SK-N-SH (cell line): ENCODE results near the gene ERC1. TPM values are rescaled to one million over a fixed set of nuclear protein-coding genes. Genes with fewer than 3 reads are reported as not detected.

ENCODE experiments used
- CTCF ChIA-PET: fragments of 300-600, 350-600 bp; formaldehyde crosslinking; extraction: SDS; loops from one replicate; lab custom pipeline; 2021; lab: Yijun Ruan, JAX
- POLR2A ChIA-PET: fragments of 350-600 bp; sonication (Branson Sonifier 250); formaldehyde crosslinking; extraction: SDS; loops from one replicate; lab custom pipeline; 2020; ENCODE audit warnings: antibody characterized with exemption, inconsistent platforms; lab: Yijun Ruan, JAX
- DNase-seq: peaks from one replicate; pipeline ENCODE4 v3.0.0; 2012
- H2AFZ ChIP-seq: fragments of 200-600 bp; sonication (generic); 2 replicates; pipeline ENCODE4 v1.8.1; 2016; ENCODE audit warnings: antibody characterized with exemption, mild to moderate bottlenecking, low read depth
- H3F3A ChIP-seq: fragments of 200-600 bp; sonication (generic); replicated peaks from 2 replicates; pipeline ENCODE3; 2016; ENCODE audit warnings: antibody characterized with exemption, mild to moderate bottlenecking; ENCODE audit not compliant: insufficient read depth
- H3K27ac ChIP-seq, 2 experiments: fragments of 200-500 bp in 1 of 2; fragments of 200-600 bp in 1 of 2; sonication (Bioruptor generic) in 1 of 2; sonication (generic), shearing (Covaris generic) in 1 of 2; 2 replicates each; pipeline versions ENCODE4 v1.5.1 to v1.6.1; 2014 to 2016; ENCODE audit warnings: low read depth in 2 of 2, inconsistent platforms in 1 of 2, low read length in 1 of 2, mild to moderate bottlenecking in 1 of 2, mixed read lengths in 1 of 2
- H3K27me3 ChIP-seq: fragments of 200-600 bp; sonication (generic), shearing (Covaris generic); 2 replicates; pipeline ENCODE4 v1.6.1; 2016; ENCODE audit warnings: mixed run types; ENCODE audit not compliant: insufficient read depth
- H3K36me3 ChIP-seq, 2 experiments: fragments of 200-500 bp in 1 of 2; fragments of 200-600 bp in 1 of 2; sonication (Bioruptor generic) in 1 of 2; sonication (generic) in 1 of 2; replicated peaks in 1 of 2; 2 replicates each; pipeline versions ENCODE3 to v1.5.1; 2014 to 2016; ENCODE audit warnings: low read length in 1 of 2, mild to moderate bottlenecking in 1 of 2; ENCODE audit not compliant: insufficient read depth in 2 of 2, control insufficient read depth in 1 of 2
- H3K4me1 ChIP-seq, 2 experiments: fragments of 200-500 bp in 1 of 2; fragments of 200-600 bp in 1 of 2; sonication (Bioruptor generic) in 1 of 2; sonication (generic), shearing (Covaris generic) in 1 of 2; 2 replicates each; pipeline versions ENCODE4 v1.5.1 to v1.6.1; 2014 to 2016; ENCODE audit warnings: low read depth in 1 of 2, low read length in 1 of 2, mixed run types in 1 of 2; ENCODE audit not compliant: insufficient read depth in 2 of 2, control insufficient read depth in 1 of 2
- H3K4me2 ChIP-seq: fragments of 200-600 bp; sonication (generic), shearing (Covaris generic); 2 replicates; pipeline ENCODE4 v1.6.1; 2017; ENCODE audit warnings: mixed run types
- H3K4me3 ChIP-seq, 2 experiments: fragments of 200-500 bp in 1 of 2; fragments of 200-600 bp in 1 of 2; sonication (Bioruptor generic) in 1 of 2; sonication (generic), shearing (Covaris generic) in 1 of 2; 2 replicates each; pipeline versions ENCODE4 v1.5.1 to v1.8.1; 2014 to 2016; ENCODE audit warnings: low read depth in 2 of 2, inconsistent platforms in 1 of 2, low read length in 1 of 2, mild to moderate bottlenecking in 1 of 2, mixed read lengths in 1 of 2, moderate library complexity in 1 of 2
- H3K79me2 ChIP-seq: fragments of 200-600 bp; sonication (generic); 2 replicates; pipeline ENCODE4 v1.8.1; 2017; ENCODE audit warnings: mild to moderate bottlenecking; ENCODE audit not compliant: insufficient read depth
- H3K9ac ChIP-seq: fragments of 200-600 bp; sonication (generic); 2 replicates; pipeline ENCODE4 v1.6.1; 2017; ENCODE audit warnings: mixed run types
- H3K9me2 ChIP-seq: fragments of 200-600 bp; sonication (generic); 2 replicates; pipeline ENCODE4 v1.6.1; 2017; ENCODE audit warnings: mixed run types
- H3K9me3 ChIP-seq: fragments of 200-600 bp; sonication (generic); 2 replicates; pipeline ENCODE4 v1.6.1; 2017; ENCODE audit warnings: mixed run types, mild to moderate bottlenecking, moderate library complexity
- H4K20me1 ChIP-seq: fragments of 200-600 bp; sonication (generic); 2 replicates; pipeline ENCODE4 v1.6.1; 2017; ENCODE audit warnings: mild to moderate bottlenecking, mixed run types; ENCODE audit not compliant: insufficient read depth
- CHD2 ChIP-seq: fragments of 150-350 bp; IDR thresholded peaks from 2 replicates; pipeline ENCODE4 v1.6.1; 2018; ENCODE audit warnings: low read length; ENCODE audit not compliant: partially characterized antibody
- EP300 ChIP-seq, 2 experiments: IDR thresholded peaks; 2 replicates each; pipeline versions ENCODE4 v1.4.0 to v1.6.1; 2012; ENCODE audit warnings: borderline replicate concordance in 1 of 2, low read depth in 1 of 2, low read length in 1 of 2
- EZH2phosphoT487 ChIP-seq: fragments of 200-600 bp; sonication (generic); IDR thresholded peaks from 2 replicates; pipeline ENCODE4 v1.6.1; 2017; ENCODE audit warnings: low read depth, mixed run types, mild to moderate bottlenecking, antibody characterized with exemption, moderate library complexity, borderline replicate concordance
- FOSL2 ChIP-seq: IDR thresholded peaks from 2 replicates; pipeline ENCODE4 v1.4.0; 2012; ENCODE audit warnings: low read depth, mild to moderate bottlenecking, moderate library complexity, borderline replicate concordance
- GATA2 ChIP-seq: sonication (generic); formaldehyde crosslinking; IDR thresholded peaks from 2 replicates; pipeline ENCODE4 v1.5.0; 2020; ENCODE audit warnings: mild to moderate bottlenecking, missing genetic modification reagents
- JUND ChIP-seq: IDR thresholded peaks from 2 replicates; pipeline ENCODE4 v1.4.0; 2012
- MXI1 ChIP-seq: IDR thresholded peaks from 2 replicates; pipeline ENCODE4 v1.6.1; 2012; ENCODE audit warnings: mild to moderate bottlenecking, low read depth, low read length, improper control_type of control experiment
- NFIC ChIP-seq: IDR thresholded peaks from 2 replicates; pipeline ENCODE4 v1.4.0; 2012; ENCODE audit warnings: borderline replicate concordance
- NRF1 ChIP-seq: IDR thresholded peaks from 2 replicates; pipeline ENCODE4 v1.6.1; 2012; ENCODE audit warnings: low read depth, mild to moderate bottlenecking, low read length
- POLR2AphosphoS5 ChIP-seq: IDR thresholded peaks from 2 replicates; pipeline ENCODE4 v1.6.1; 2012; ENCODE audit warnings: low read depth, low read length
- RAD21 ChIP-seq: IDR thresholded peaks from 2 replicates; pipeline ENCODE4 v1.6.1; 2012; ENCODE audit warnings: mild to moderate bottlenecking, low read length
- RFX5 ChIP-seq: IDR thresholded peaks from 2 replicates; pipeline ENCODE4 v1.6.1; 2012; ENCODE audit warnings: mild to moderate bottlenecking, improper control_type of control experiment, low read length
- RXRA ChIP-seq: IDR thresholded peaks from 2 replicates; pipeline ENCODE4 v1.4.0; 2012; ENCODE audit warnings: low read depth, mild to moderate bottlenecking, borderline replicate concordance
- SIN3A ChIP-seq: IDR thresholded peaks from 2 replicates; pipeline ENCODE4 v1.6.1; 2012; ENCODE audit warnings: low read depth, mild to moderate bottlenecking, low read length, moderate library complexity, borderline replicate concordance
- TAF1 ChIP-seq: IDR thresholded peaks from 2 replicates; pipeline ENCODE4 v1.6.1; 2012; ENCODE audit warnings: low read depth, mild to moderate bottlenecking, low read length, moderate library complexity, borderline replicate concordance
- TCF12 ChIP-seq: IDR thresholded peaks from 2 replicates; pipeline ENCODE4 v1.4.0; 2012
- YY1 ChIP-seq: IDR thresholded peaks from 2 replicates; pipeline ENCODE4 v1.4.0; 2012; ENCODE audit warnings: low read depth, mild to moderate bottlenecking
- WGBS: methylation state at CpG from one replicate; pipeline ENCODE4 v1.1.6; 2017; ENCODE audit warnings: low lambda C conversion rate; 5-methylcytosine and 5-hydroxymethylcytosine counted together
- polyA plus RNA-seq, 3 experiments: library from polyadenylated mRNA; depleted of rRNA; stranded (reverse); fragments of >200 nt; gene quantifications; 2 replicates each; pipeline ENCODE4 v1.2.3, GENCODE V29; 2012
- TF ChIP-seq, protein P1 (sequence below): IDR thresholded peaks from 2 replicates; pipeline ENCODE4 v1.4.0; 2012; ENCODE audit warnings: low read depth
- TF ChIP-seq, protein P2 (sequence below): IDR thresholded peaks from 2 replicates; pipeline ENCODE4; 2012
- TF ChIP-seq, protein P3 (sequence below): fragments of 200-600 bp; sonication (generic); IDR thresholded peaks from 2 replicates; pipeline ENCODE4 v1.6.1; 2017; ENCODE audit warnings: antibody characterized with exemption, mild to moderate bottlenecking, moderate library complexity
- TF ChIP-seq, protein P4 (sequence below): fragments of 150-350 bp; IDR thresholded peaks from 2 replicates; pipeline ENCODE4 v1.6.1; 2017; ENCODE audit warnings: antibody characterized with exemption, low read length, low read depth, borderline replicate concordance
- TF ChIP-seq, protein P5 (sequence below): IDR thresholded peaks from 2 replicates; pipeline ENCODE4 v1.6.1; 2012; ENCODE audit warnings: mild to moderate bottlenecking, low read depth, low read length, moderate library complexity

The ERC1 gene
- polyA plus RNA-seq, 1 of the 3 experiments (the other 2 are of a cell fraction) = 7.5 TPM

DNA sequence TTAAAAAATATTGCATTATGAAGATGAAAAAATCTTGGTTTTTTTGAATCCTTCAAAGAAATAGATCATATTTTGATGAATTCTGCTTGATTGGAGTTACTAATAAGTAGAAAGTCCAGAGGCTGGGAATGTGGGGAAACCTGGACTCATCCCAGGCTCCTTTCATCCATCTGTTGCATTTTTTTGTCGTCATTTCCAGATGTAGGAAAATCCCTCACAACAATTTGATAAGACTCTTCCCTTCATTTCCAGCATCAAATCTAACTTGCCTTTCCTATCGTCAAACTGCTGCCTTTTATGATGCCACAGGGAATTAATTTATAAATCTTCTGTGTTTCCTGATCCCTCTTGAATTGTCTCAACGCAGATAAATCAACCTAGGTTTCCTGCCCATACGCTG is 391.8 kb downstream of the ERC1 start:
- 80% methylated on average over 4 of the region's 4 CpGs for WGBS
- Histone ChIP-seq H3K27ac (no peak overlapping the region), H3K4me3 (no peak overlapping the region), H4K20me1 (no peaks in the 10 kb centered on the region), H3K9me2 (no peaks in the 10 kb centered on the region), H3K4me2 (no peak overlapping the region), H3K36me3 (peaks cover 2 to 10% of the 10 kb centered on the region in 2 experiments), H3K79me2 (no peaks in the 10 kb centered on the region), H3F3A (peaks cover 7% of the 10 kb centered on the region), H3K27me3 (no peaks in the 10 kb centered on the region), H3K9me3 (no peaks in the 10 kb centered on the region), H3K4me1 (peaks cover 0 to 2% of the 10 kb centered on the region in 2 experiments; a peak in 1 of 4 replicates), H3K9ac (no peak overlapping the region), H2AFZ (no peak overlapping the region)
- ChIA-PET CTCF (no interaction called here), POLR2A (no interaction called here)
- TF ChIP-seq, protein P1, sequence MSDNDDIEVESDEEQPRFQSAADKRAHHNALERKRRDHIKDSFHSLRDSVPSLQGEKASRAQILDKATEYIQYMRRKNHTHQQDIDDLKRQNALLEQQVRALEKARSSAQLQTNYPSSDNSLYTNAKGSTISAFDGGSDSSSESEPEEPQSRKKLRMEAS = no peak
- TF ChIP-seq RXRA = no peak
- TF ChIP-seq FOSL2 = no peak
- TF ChIP-seq SIN3A = no peak
- no peak for TF ChIP-seq RAD21
- TF ChIP-seq YY1 = no peak
- TF ChIP-seq POLR2AphosphoS5 = no peak
- no peak for TF ChIP-seq RFX5
- TF ChIP-seq GATA2 (CRISPR knock-in tag) = no peak
- DNase-seq = no peak

DNA sequence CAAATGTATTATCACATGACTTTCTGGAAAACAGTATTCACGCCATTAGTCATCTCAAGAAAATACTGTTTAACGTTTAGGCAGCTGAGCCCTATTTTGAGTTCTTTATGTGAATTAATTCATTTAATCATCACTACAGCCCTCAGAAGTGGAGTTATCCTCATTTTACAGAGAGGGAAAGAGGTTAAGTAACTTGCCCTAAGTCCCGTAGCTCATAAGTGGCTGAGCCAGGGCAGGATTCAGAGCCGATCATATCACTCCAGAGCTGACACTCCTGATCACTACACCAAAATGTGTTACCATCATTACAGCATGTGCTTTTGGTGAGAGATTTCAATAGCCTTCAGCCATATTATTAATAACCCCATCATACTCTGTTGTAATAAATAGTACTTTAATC is 392.7 kb downstream of the ERC1 start:
- Histone ChIP-seq H3K27me3 (no peaks in the 10 kb centered on the region), H3K9ac (no peak overlapping the region), H4K20me1 (no peaks in the 10 kb centered on the region), H3K79me2 (no peaks in the 10 kb centered on the region), H3K9me3 (no peaks in the 10 kb centered on the region), H3K27ac (no peak overlapping the region), H3K4me1 (peaks cover 0 to 2% of the 10 kb centered on the region in 2 experiments; a peak in 1 of 4 replicates), H3K36me3 (peaks cover 2 to 8% of the 10 kb centered on the region in 2 experiments), H3K4me3 (no peak overlapping the region), H3F3A (peaks cover 7% of the 10 kb centered on the region), H3K9me2 (no peaks in the 10 kb centered on the region), H3K4me2 (no peak overlapping the region), H2AFZ (no peak overlapping the region)
- DNase-seq = no peak
- POLR2A ChIA-PET = no interaction called here
- CTCF ChIA-PET = interaction anchor here (0.5 kb wide), 1 partner anchor 222 kb away, joined by 3 read pairs; no protein-coding TSS in a partner anchor
- TF ChIP-seq TAF1 (no peak), RAD21 (no peak), POLR2AphosphoS5 (no peak), EP300 (IDR thresholded peaks at IDR 0.05; ENCODE audit: borderline replicate concordance in 1 of 2, low read depth in 1 of 2, low read length in 1 of 2) (no peak), CHD2 (no peak), GATA2 (CRISPR knock-in tag) (no peak), JUND (no peak), TCF12 (no peak), MXI1 (no peak), RFX5 (no peak), NFIC (no peak), NRF1 (no peak), EZH2phosphoT487 (no peak), YY1 (no peak)
- TF ChIP-seq, protein P2, sequence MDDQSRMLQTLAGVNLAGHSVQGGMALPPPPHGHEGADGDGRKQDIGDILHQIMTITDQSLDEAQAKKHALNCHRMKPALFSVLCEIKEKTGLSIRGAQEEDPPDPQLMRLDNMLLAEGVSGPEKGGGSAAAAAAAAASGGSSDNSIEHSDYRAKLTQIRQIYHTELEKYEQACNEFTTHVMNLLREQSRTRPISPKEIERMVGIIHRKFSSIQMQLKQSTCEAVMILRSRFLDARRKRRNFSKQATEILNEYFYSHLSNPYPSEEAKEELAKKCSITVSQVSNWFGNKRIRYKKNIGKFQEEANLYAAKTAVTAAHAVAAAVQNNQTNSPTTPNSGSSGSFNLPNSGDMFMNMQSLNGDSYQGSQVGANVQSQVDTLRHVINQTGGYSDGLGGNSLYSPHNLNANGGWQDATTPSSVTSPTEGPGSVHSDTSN = no peak
- TF ChIP-seq, protein P3, sequence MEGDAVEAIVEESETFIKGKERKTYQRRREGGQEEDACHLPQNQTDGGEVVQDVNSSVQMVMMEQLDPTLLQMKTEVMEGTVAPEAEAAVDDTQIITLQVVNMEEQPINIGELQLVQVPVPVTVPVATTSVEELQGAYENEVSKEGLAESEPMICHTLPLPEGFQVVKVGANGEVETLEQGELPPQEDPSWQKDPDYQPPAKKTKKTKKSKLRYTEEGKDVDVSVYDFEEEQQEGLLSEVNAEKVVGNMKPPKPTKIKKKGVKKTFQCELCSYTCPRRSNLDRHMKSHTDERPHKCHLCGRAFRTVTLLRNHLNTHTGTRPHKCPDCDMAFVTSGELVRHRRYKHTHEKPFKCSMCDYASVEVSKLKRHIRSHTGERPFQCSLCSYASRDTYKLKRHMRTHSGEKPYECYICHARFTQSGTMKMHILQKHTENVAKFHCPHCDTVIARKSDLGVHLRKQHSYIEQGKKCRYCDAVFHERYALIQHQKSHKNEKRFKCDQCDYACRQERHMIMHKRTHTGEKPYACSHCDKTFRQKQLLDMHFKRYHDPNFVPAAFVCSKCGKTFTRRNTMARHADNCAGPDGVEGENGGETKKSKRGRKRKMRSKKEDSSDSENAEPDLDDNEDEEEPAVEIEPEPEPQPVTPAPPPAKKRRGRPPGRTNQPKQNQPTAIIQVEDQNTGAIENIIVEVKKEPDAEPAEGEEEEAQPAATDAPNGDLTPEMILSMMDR = no peak
- TF ChIP-seq, protein P4, sequence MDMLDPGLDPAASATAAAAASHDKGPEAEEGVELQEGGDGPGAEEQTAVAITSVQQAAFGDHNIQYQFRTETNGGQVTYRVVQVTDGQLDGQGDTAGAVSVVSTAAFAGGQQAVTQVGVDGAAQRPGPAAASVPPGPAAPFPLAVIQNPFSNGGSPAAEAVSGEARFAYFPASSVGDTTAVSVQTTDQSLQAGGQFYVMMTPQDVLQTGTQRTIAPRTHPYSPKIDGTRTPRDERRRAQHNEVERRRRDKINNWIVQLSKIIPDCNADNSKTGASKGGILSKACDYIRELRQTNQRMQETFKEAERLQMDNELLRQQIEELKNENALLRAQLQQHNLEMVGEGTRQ = no peak
- TF ChIP-seq, protein P5, sequence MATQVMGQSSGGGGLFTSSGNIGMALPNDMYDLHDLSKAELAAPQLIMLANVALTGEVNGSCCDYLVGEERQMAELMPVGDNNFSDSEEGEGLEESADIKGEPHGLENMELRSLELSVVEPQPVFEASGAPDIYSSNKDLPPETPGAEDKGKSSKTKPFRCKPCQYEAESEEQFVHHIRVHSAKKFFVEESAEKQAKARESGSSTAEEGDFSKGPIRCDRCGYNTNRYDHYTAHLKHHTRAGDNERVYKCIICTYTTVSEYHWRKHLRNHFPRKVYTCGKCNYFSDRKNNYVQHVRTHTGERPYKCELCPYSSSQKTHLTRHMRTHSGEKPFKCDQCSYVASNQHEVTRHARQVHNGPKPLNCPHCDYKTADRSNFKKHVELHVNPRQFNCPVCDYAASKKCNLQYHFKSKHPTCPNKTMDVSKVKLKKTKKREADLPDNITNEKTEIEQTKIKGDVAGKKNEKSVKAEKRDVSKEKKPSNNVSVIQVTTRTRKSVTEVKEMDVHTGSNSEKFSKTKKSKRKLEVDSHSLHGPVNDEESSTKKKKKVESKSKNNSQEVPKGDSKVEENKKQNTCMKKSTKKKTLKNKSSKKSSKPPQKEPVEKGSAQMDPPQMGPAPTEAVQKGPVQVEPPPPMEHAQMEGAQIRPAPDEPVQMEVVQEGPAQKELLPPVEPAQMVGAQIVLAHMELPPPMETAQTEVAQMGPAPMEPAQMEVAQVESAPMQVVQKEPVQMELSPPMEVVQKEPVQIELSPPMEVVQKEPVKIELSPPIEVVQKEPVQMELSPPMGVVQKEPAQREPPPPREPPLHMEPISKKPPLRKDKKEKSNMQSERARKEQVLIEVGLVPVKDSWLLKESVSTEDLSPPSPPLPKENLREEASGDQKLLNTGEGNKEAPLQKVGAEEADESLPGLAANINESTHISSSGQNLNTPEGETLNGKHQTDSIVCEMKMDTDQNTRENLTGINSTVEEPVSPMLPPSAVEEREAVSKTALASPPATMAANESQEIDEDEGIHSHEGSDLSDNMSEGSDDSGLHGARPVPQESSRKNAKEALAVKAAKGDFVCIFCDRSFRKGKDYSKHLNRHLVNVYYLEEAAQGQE = no peak
- 93% methylated on average over 4 of the region's 4 CpGs for WGBS
